HL-60 (cell line): ENCODE data around the gene FGR.
A peak's percentile ranks its signal among the peaks of the same experiment; 100 is the strongest.

ENCODE experiments used
- DNase-seq, 2 experiments: peaks; one replicate each; pipeline ENCODE4 v3.0.0-alpha.2; 2010 to 2020; ENCODE audit warnings: low read depth in 1 of 2, low spot score in 1 of 2
- H3K27ac ChIP-seq: fragments of 250-450 bp; sonication (Bioruptor Pico); replicated peaks from 2 replicates; pipeline ENCODE4 v1.5.1; 2020; ENCODE audit warnings: mild to moderate bottlenecking, moderate library complexity
- H3K27me3 ChIP-seq: fragments of 250-450 bp; sonication (Bioruptor Pico); 2 replicates; pipeline ENCODE4 v1.5.1; 2021; ENCODE audit warnings: mild to moderate bottlenecking, moderate library complexity; ENCODE audit not compliant: insufficient read depth, poor library complexity, severe bottlenecking
- H3K4me3 ChIP-seq: replicated peaks from 2 replicates; pipeline ENCODE4 v1.5.1; 2011; ENCODE audit warnings: mild to moderate bottlenecking, control low read depth, low read length; ENCODE audit not compliant: insufficient read depth
- GABPA ChIP-seq: IDR thresholded peaks from 2 replicates; pipeline ENCODE4 v1.6.1; 2012; ENCODE audit warnings: low read depth
- POLR2AphosphoS5 ChIP-seq: IDR thresholded peaks from 2 replicates; pipeline ENCODE4 v1.6.1; 2012; ENCODE audit warnings: low read depth
- SPI1 ChIP-seq: IDR thresholded peaks from 2 replicates; pipeline ENCODE4 v1.6.1; 2012; ENCODE audit warnings: low read depth, mild to moderate bottlenecking, borderline replicate concordance
- TF ChIP-seq, protein P1 (sequence below): IDR thresholded peaks from one replicate; pipeline ENCODE4 v1.5.1; 2011; ENCODE audit warnings: low read length, control low read depth, inconsistent platforms; ENCODE audit not compliant: insufficient read depth
- TF ChIP-seq, protein P2 (sequence below): IDR thresholded peaks from 2 replicates; pipeline ENCODE4 v1.6.1; 2012; ENCODE audit warnings: low read depth; ENCODE audit not compliant: insufficient replicate concordance

Gene FGR

DNA sequence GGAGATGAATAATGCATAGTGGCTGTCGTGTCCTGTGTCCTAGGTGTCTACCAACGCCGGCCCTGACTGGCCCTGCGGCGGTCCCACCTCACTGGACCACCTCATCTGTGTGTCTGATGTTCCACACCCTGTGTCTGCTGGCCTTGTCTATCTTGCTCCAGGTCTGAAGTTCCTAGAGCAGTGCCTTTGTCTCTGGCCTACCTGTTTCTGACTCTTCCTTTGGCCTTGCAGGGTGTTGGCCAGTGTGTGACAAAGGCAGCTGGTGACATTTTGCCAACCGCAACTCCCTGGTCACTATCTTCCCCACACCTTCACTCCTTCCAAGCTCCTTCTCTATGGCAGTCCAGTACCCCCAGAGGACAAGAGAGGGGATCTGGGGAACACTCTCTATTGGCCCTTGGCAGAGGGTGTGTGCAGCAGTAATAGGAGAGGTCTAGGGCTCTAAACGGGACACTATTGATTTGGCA, 29.7 kb downstream of the FGR start:
- TF ChIP-seq POLR2AphosphoS5 (no peak), SPI1 (no peak), GABPA (no peak)
- TF ChIP-seq, protein P1, sequence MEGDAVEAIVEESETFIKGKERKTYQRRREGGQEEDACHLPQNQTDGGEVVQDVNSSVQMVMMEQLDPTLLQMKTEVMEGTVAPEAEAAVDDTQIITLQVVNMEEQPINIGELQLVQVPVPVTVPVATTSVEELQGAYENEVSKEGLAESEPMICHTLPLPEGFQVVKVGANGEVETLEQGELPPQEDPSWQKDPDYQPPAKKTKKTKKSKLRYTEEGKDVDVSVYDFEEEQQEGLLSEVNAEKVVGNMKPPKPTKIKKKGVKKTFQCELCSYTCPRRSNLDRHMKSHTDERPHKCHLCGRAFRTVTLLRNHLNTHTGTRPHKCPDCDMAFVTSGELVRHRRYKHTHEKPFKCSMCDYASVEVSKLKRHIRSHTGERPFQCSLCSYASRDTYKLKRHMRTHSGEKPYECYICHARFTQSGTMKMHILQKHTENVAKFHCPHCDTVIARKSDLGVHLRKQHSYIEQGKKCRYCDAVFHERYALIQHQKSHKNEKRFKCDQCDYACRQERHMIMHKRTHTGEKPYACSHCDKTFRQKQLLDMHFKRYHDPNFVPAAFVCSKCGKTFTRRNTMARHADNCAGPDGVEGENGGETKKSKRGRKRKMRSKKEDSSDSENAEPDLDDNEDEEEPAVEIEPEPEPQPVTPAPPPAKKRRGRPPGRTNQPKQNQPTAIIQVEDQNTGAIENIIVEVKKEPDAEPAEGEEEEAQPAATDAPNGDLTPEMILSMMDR = no peak
- TF ChIP-seq, protein P2, sequence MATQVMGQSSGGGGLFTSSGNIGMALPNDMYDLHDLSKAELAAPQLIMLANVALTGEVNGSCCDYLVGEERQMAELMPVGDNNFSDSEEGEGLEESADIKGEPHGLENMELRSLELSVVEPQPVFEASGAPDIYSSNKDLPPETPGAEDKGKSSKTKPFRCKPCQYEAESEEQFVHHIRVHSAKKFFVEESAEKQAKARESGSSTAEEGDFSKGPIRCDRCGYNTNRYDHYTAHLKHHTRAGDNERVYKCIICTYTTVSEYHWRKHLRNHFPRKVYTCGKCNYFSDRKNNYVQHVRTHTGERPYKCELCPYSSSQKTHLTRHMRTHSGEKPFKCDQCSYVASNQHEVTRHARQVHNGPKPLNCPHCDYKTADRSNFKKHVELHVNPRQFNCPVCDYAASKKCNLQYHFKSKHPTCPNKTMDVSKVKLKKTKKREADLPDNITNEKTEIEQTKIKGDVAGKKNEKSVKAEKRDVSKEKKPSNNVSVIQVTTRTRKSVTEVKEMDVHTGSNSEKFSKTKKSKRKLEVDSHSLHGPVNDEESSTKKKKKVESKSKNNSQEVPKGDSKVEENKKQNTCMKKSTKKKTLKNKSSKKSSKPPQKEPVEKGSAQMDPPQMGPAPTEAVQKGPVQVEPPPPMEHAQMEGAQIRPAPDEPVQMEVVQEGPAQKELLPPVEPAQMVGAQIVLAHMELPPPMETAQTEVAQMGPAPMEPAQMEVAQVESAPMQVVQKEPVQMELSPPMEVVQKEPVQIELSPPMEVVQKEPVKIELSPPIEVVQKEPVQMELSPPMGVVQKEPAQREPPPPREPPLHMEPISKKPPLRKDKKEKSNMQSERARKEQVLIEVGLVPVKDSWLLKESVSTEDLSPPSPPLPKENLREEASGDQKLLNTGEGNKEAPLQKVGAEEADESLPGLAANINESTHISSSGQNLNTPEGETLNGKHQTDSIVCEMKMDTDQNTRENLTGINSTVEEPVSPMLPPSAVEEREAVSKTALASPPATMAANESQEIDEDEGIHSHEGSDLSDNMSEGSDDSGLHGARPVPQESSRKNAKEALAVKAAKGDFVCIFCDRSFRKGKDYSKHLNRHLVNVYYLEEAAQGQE = no peak
- no peak overlapping the region for H3K27ac ChIP-seq
- H3K4me3 ChIP-seq = no peak overlapping the region
- no peak for DNase-seq
- no peaks in the 10 kb centered on the region for H3K27me3 ChIP-seq

DNA sequence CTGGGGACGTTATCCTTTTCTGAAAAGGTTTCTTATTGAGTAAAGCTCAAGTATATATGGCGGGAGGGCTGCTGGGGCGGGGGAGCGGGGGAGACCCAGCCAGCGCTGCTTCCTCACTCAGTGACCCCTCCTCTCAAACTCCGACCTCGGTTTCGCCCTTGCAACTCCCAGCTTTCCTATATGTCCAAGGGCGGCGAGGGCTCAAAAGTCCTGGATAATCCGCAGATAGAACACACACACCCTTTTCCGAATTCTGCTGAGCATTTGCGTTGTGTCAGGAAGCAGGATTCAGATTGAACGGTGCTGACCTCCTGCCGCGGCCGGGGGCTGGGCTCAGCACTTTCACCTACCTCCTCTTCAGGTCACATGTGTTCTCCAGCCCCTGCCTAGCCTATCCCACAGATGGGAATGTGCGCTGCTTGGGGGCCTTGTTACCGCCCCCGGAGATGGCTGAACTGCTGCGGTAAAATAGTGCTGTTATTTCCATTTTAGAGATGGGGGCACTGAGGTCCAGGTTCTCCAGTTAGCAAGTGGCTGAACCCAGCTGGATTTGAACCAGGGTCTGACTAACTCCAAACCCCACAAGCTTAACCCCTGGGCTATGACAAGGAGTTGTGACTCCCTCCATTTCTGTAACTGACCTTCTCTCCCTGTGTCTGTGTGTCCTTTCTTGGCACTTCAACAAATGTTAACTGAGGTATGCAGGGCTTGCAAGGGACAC, 30.2 kb downstream of the FGR start:
- no peaks in the 10 kb centered on the region for H3K27me3 ChIP-seq
- no peak overlapping the region for H3K27ac ChIP-seq
- TF ChIP-seq, protein P2 = no peak
- TF ChIP-seq SPI1 = no peak
- TF ChIP-seq GABPA = no peak
- no peak for TF ChIP-seq POLR2AphosphoS5
- TF ChIP-seq, protein P1 = no peak
- no peak for DNase-seq
- H3K4me3 ChIP-seq = peak overlapping the region; percentile 81

DNA sequence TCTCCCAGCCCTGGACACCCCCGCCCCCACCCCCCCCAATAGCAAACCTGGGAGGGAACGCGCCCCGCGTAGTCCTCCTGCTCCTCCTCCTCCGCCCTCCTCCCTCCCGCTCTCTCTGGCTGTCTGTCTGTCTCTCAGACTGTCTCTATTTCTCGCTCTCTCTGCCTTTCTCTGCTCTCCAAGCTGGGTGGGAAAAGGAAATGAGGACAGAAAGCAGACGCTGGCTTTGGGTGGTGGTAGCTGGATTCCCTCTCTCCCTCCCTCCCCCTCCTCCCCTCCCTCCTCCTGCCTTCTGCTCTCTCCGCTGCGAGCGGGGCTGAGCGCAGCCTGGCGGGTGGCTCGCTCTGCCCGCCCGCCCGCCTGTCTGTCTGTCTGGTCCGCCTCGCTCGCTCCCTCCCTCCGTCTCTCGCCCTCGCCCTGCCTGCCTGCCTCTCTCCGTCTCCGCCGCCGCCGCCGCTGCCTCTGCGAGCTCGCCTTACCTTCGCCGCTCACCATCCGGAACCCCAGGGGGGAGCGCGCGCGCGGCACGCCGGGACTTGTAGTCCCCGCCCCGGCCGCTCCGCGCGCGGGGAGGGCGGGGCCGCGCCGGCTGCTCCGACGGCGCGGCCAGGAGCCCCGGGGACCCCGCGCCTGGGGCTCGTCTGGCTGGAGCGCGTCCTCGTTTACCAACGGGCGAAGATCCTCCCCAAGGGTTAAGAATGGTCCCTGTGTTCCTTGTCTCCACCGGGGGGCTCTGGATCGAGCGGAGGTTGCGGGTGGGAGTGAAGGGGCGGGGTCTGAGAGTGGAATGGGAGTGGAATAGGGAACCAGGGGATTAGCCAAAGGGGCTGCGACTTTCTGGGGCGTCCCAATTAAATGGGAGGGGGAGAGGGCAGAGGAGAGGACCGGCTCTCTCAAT, 31.1 kb downstream of the FGR start, which contains the start of gene AHDC1:
AHDC1 (minus strand) TSS at position 464 of the 898 bp plus-strand sequence. CDS start 52,029 bp downstream, outside the sequence.
- Histone ChIP-seq H3K27me3 (no peaks in the 10 kb centered on the region), H3K27ac (peak within 1 kb of the TSS; percentile 48), H3K4me3 (peak within 1 kb of the TSS; percentile 81)
- peak; percentile 79 to 90 for DNase-seq
- TF ChIP-seq, protein P2 = no peak
- TF ChIP-seq POLR2AphosphoS5 (peak; percentile 70; the same call in 1 of the 2 replicates), GABPA (peak; percentile 33; the same call in 1 of the 2 replicates)
